NCI-H2029 (cell line): ENCODE data around the gene GALNT2.

Experiments
- DNase-seq: peaks from one replicate; lab custom pipeline; 2025; lab: John Stamatoyannopoulos, UW

Gene GALNT2

GRCh38 chr1:230091473-230092231 is 24.6 kb downstream of the GALNT2 start:
- no peak for DNase-seq

GRCh38 chr1:230094746-230095145 is 27.7 kb downstream of the GALNT2 start:
- DNase-seq = no peak

- no peak for DNase-seq
Measured at GRCh38 chr1:230095938-230096337, 28.9 kb downstream of the GALNT2 start.

- no peak for DNase-seq
Measured at GRCh38 chr1:230097370-230097769, 30.3 kb downstream of the GALNT2 start.

- no peak for DNase-seq
Measured at GRCh38 chr1:230098723-230099122, 31.7 kb downstream of the GALNT2 start.

GRCh38 chr1:230099465-230099864 is 32.4 kb downstream of the GALNT2 start:
- no peak for DNase-seq

GRCh38 chr1:230100932-230101331 is 33.9 kb downstream of the GALNT2 start:
- no peak for DNase-seq

GRCh38 chr1:230101556-230101955 is 34.5 kb downstream of the GALNT2 start:
- no peak for DNase-seq

- DNase-seq = no peak
Measured at GRCh38 chr1:230102046-230102445, 35.0 kb downstream of the GALNT2 start.

GRCh38 chr1:230102472-230102871 is 35.4 kb downstream of the GALNT2 start:
- no peak for DNase-seq

- no peak for DNase-seq
Measured at GRCh38 chr1:230103306-230104173, 36.5 kb downstream of the GALNT2 start.

GRCh38 chr1:230104395-230105244 is 37.6 kb downstream of the GALNT2 start:
- peak; percentile 91 for DNase-seq

- DNase-seq = no peak
Measured at GRCh38 chr1:230105245-230105753, 38.3 kb downstream of the GALNT2 start.

GRCh38 chr1:230105754-230106625 is 39.0 kb downstream of the GALNT2 start:
- DNase-seq = no peak

- no peak for DNase-seq
Measured at GRCh38 chr1:230107941-230108340, 40.9 kb downstream of the GALNT2 start.

GRCh38 chr1:230108580-230108979 is 41.5 kb downstream of the GALNT2 start:
- DNase-seq = no peak

GRCh38 chr1:230109066-230109465 is 42.0 kb downstream of the GALNT2 start:
- no peak for DNase-seq

GRCh38 chr1:230109895-230110667 is 43.0 kb downstream of the GALNT2 start:
- DNase-seq = no peak

- no peak for DNase-seq
Measured at GRCh38 chr1:230110971-230111370, 43.9 kb downstream of the GALNT2 start.

- no peak for DNase-seq
Measured at GRCh38 chr1:230112131-230112701, 45.2 kb downstream of the GALNT2 start.
